Measurements from ENCODE around the gene ADGRV1. TPM values are rescaled to one million over a fixed set of nuclear protein-coding genes. Genes with fewer than 3 reads are reported as not detected.

ADGRV1 gene
- total RNA-seq, 1 donor from 2014 or later = 0.13 TPM

GRCh38 chr5:90852531-90852930 lies 293.9 kb downstream of the ADGRV1 start:
- CTCF ChIA-PET = no interaction called here
- DNase-seq (no peak), ATAC-seq (ENCODE audit: low read depth) (no peak)
- Mint-ChIP-seq H3K9me3 (no peaks in the 10 kb centered on the region), H3K4me1 (no peaks in the 10 kb centered on the region), H3K4me3 (no peak overlapping the region), H3K27me3 (no peaks in the 10 kb centered on the region), H3K27ac (no peak overlapping the region), H3K36me3 (ENCODE audit: low read depth) (no peaks in the 10 kb centered on the region)
- TF ChIP-seq CTCF (IDR thresholded peaks at IDR 0.05) = no peak
- POLR2A ChIA-PET = no interaction called here
- intact Hi-C loops (cut with micrococcal nuclease) = no loop called here

DNA sequence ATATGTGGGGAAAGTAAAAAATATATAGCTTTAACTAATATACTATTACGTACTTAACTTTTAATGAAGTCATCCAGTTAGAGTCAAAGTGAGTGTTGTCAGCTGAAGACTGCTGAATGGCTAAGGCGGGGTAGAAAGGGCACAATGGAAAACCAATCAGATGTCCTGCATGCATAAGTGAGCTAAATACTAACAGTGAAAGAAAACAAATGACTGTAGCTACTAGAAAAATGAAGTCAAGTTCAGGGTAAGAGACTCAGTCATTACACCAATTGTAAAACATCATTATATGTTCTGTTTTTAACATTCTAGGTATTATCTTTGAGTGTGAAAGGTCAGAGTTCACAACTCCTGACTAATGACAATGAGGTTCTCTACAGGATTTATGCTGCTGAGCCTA lies 295.2 kb downstream of the ADGRV1 start:
- Mint-ChIP-seq H3K27me3 (no peaks in the 10 kb centered on the region), H3K4me1 (no peaks in the 10 kb centered on the region), H3K9me3 (no peaks in the 10 kb centered on the region), H3K27ac (no peak overlapping the region), H3K4me3 (no peak overlapping the region), H3K36me3 (ENCODE audit: low read depth) (no peaks in the 10 kb centered on the region)
- ATAC-seq (ENCODE audit: low read depth) = no peak
- intact Hi-C loops (cut with micrococcal nuclease) = no loop called here
- CTCF ChIA-PET = no interaction called here
- POLR2A ChIA-PET = no interaction called here
- no peak for DNase-seq
- no peak for TF ChIP-seq CTCF (IDR thresholded peaks at IDR 0.05)

GRCh38 chr5:90854169-90854568 lies 295.6 kb downstream of the ADGRV1 start:
- Mint-ChIP-seq H3K27ac (no peak overlapping the region), H3K4me1 (no peaks in the 10 kb centered on the region), H3K36me3 (ENCODE audit: low read depth) (no peaks in the 10 kb centered on the region), H3K27me3 (no peaks in the 10 kb centered on the region), H3K4me3 (no peak overlapping the region), H3K9me3 (no peaks in the 10 kb centered on the region)
- intact Hi-C loops (cut with micrococcal nuclease) = no loop called here
- CTCF ChIA-PET = no interaction called here
- TF ChIP-seq CTCF (IDR thresholded peaks at IDR 0.05) = no peak
- ATAC-seq (ENCODE audit: low read depth) = no peak
- DNase-seq = no peak
- POLR2A ChIA-PET = no interaction called here

- no peak for TF ChIP-seq CTCF (IDR thresholded peaks at IDR 0.05)
- no peak for DNase-seq
- ChIA-PET POLR2A (no interaction called here), CTCF (no interaction called here)
- H3K4me1 Mint-ChIP-seq = no peaks in the 10 kb centered on the region
- intact Hi-C loops (cut with micrococcal nuclease) = no loop called here
- no peaks in the 10 kb centered on the region for H3K36me3 Mint-ChIP-seq (ENCODE audit: low read depth)
- no peaks in the 10 kb centered on the region for H3K9me3 Mint-ChIP-seq
- no peak overlapping the region for H3K27ac Mint-ChIP-seq
- H3K27me3 Mint-ChIP-seq = no peaks in the 10 kb centered on the region
- no peak for ATAC-seq (ENCODE audit: low read depth)
- no peak overlapping the region for H3K4me3 Mint-ChIP-seq
Observed at GRCh38 chr5:90855296-90856010, 296.9 kb downstream of the ADGRV1 start.

GRCh38 chr5:90861843-90862586 lies 303.4 kb downstream of the ADGRV1 start:
- intact Hi-C loops (cut with micrococcal nuclease) = no loop called here
- Mint-ChIP-seq H3K27me3 (no peaks in the 10 kb centered on the region), H3K27ac (no peak overlapping the region), H3K4me3 (no peak overlapping the region), H3K4me1 (peaks cover 2% of the 10 kb centered on the region), H3K36me3 (ENCODE audit: low read depth) (no peaks in the 10 kb centered on the region), H3K9me3 (no peaks in the 10 kb centered on the region)
- no peak for ATAC-seq (ENCODE audit: low read depth)
- DNase-seq = no peak
- no peak for TF ChIP-seq CTCF (IDR thresholded peaks at IDR 0.05)
- CTCF ChIA-PET = interaction anchor here (1.0 to 7.5 kb wide), 2 partner anchors 9 to 557 kb away, joined by 3 to 179 read pairs; no protein-coding TSS in a partner anchor
- POLR2A ChIA-PET = no interaction called here

All from activated B cell treated with CpG ODN at 0.5 μM for 24 hours (primary cell).